Liver (tissue), 9 donors: ENCODE results near the gene FBXW11. TPM values are rescaled to one million over a fixed set of nuclear protein-coding genes. Genes with fewer than 3 reads are reported as not detected.

Experiments
- DNase-seq: peaks from one replicate; pipeline ENCODE4 v3.0.0-alpha.2; 2017; ENCODE audit warnings: low spot score
- H3K27ac ChIP-seq, 2 donors: one replicate each; pipeline ENCODE4 v1.7.0; 2013; ENCODE audit warnings: inconsistent platforms in 2 of 2, low read length in 2 of 2, control low read depth in 1 of 2, low read depth in 1 of 2, mild to moderate bottlenecking in 1 of 2
- H3K27me3 ChIP-seq, 4 donors: one replicate each; pipeline versions ENCODE4 v1.6.1 to v1.7.0; 2013; ENCODE audit warnings: low read length in 3 of 4, inconsistent platforms in 1 of 4, mild to moderate bottlenecking in 1 of 4, moderate library complexity in 1 of 4; ENCODE audit not compliant: control insufficient read depth in 4 of 4, insufficient read depth in 4 of 4
- H3K36me3 ChIP-seq, 4 donors: one replicate each; pipeline versions ENCODE4 v1.6.1 to v1.7.0; 2013; ENCODE audit warnings: low read length in 3 of 4, mild to moderate bottlenecking in 3 of 4, low read depth in 1 of 4, moderate library complexity in 1 of 4; ENCODE audit not compliant: control insufficient read depth in 4 of 4, insufficient read depth in 3 of 4
- H3K4me1 ChIP-seq, 4 donors: one replicate each; pipeline versions ENCODE4 v1.6.1 to v1.7.0; 2013; ENCODE audit warnings: low read length in 3 of 4, mild to moderate bottlenecking in 3 of 4, moderate library complexity in 1 of 4; ENCODE audit not compliant: control insufficient read depth in 4 of 4, insufficient read depth in 4 of 4
- H3K4me3 ChIP-seq, 3 donors: one replicate each; pipeline versions ENCODE4 v1.6.1 to v1.7.0; 2013; ENCODE audit warnings: low read length in 3 of 3, control low read depth in 1 of 3, low read depth in 1 of 3, mild to moderate bottlenecking in 1 of 3
- H3K9ac ChIP-seq, 2 donors: one replicate each; pipeline ENCODE4 v1.7.0; 2013; ENCODE audit warnings: low read length in 2 of 2, mild to moderate bottlenecking in 2 of 2, moderate library complexity in 2 of 2, control low read depth in 1 of 2, low read depth in 1 of 2
- H3K9me3 ChIP-seq, 4 donors: one replicate each; pipeline versions ENCODE4 v1.6.1 to v1.7.0; 2013; ENCODE audit warnings: low read length in 3 of 4; ENCODE audit not compliant: control insufficient read depth in 4 of 4
- CTCF ChIP-seq: fragments of 150-350 bp; IDR thresholded peaks from 2 replicates; pipeline ENCODE4 v1.5.1; 2017; ENCODE audit warnings: improper control_type of control experiment, low read depth, low read length; ENCODE audit not compliant: missing input control
- EGR1 ChIP-seq, 2 donors: IDR thresholded peaks; 2 replicates each; pipeline ENCODE4 v1.6.1; 2016 to 2018; ENCODE audit warnings: antibody characterized with exemption in 2 of 2, low read depth in 2 of 2
- FOXA1 ChIP-seq: IDR thresholded peaks from 2 replicates; pipeline ENCODE4 v1.6.1; 2016; ENCODE audit warnings: antibody characterized with exemption
- FOXA2 ChIP-seq: IDR thresholded peaks from 2 replicates; pipeline ENCODE4 v1.6.1; 2016; ENCODE audit warnings: antibody characterized with exemption
- HNF4A ChIP-seq, 2 donors: conservative IDR thresholded peaks; 2 replicates each; pipeline ENCODE4 v1.6.1; 2016; ENCODE audit warnings: antibody characterized with exemption in 2 of 2, mild to moderate bottlenecking in 2 of 2
- HNF4G ChIP-seq: IDR thresholded peaks from 2 replicates; pipeline ENCODE4 v1.6.1; 2016; ENCODE audit warnings: antibody characterized with exemption
- JUND ChIP-seq, 2 donors: IDR thresholded peaks; 2 replicates each; pipeline ENCODE4 v1.6.1; 2016; ENCODE audit warnings: antibody characterized with exemption in 2 of 2
- MAX ChIP-seq: IDR thresholded peaks from 2 replicates; pipeline ENCODE4 v1.6.1; 2016; ENCODE audit warnings: antibody characterized with exemption
- NR2F2 ChIP-seq: IDR thresholded peaks from 2 replicates; pipeline ENCODE4 v1.6.1; 2016; ENCODE audit warnings: antibody characterized with exemption
- RAD21 ChIP-seq, 2 donors: IDR thresholded peaks; 2 replicates each; pipeline ENCODE4 v1.6.1; 2016; ENCODE audit warnings: antibody characterized with exemption in 2 of 2, mild to moderate bottlenecking in 2 of 2
- RXRA ChIP-seq, 2 donors: IDR thresholded peaks; 2 replicates each; pipeline ENCODE4 v1.6.1; 2017 to 2018; ENCODE audit warnings: antibody characterized with exemption in 2 of 2, mild to moderate bottlenecking in 1 of 2
- SP1 ChIP-seq: IDR thresholded peaks from 2 replicates; pipeline ENCODE4 v1.6.1; 2018; ENCODE audit warnings: antibody characterized with exemption, mild to moderate bottlenecking
- TAF1 ChIP-seq: conservative IDR thresholded peaks from 2 replicates; pipeline ENCODE4 v1.6.1; 2016; ENCODE audit warnings: antibody characterized with exemption, mild to moderate bottlenecking
- YY1 ChIP-seq: IDR thresholded peaks from 2 replicates; pipeline ENCODE4 v1.6.1; 2016; ENCODE audit warnings: antibody characterized with exemption, mild to moderate bottlenecking
- ZBTB33 ChIP-seq: IDR thresholded peaks from 2 replicates; pipeline ENCODE4 v1.6.1; 2016; ENCODE audit warnings: antibody characterized with exemption
- WGBS: extraction: QIAGEN DNeasy Blood & Tissue Kit; methylation state at CpG from one replicate; pipeline ENCODE4 v1.1.7; 2013; 5-methylcytosine and 5-hydroxymethylcytosine counted together
- polyA plus RNA-seq, 2 donors: library from polyadenylated mRNA; stranded (reverse) in 1 of 2; unstranded in 1 of 2; fragments of 200-250 nt in 1 of 2; fragments of >200 nt in 1 of 2; fragmentation: Nextera tagmentation in 1 of 2; extraction: Ambion mirVana in 1 of 2; gene quantifications; one replicate each; pipeline versions ENCODE4 v1.2.1 to v1.2.3, GENCODE V29; 2013 to 2015
- total RNA-seq, 2 donors: library from RNA; depleted of rRNA; stranded (reverse); fragments of >200 nt; gene quantifications; one replicate each; pipeline ENCODE4 v1.2.3, GENCODE V29; 2014
- TF ChIP-seq, protein P1 (sequence below): IDR thresholded peaks from 2 replicates; pipeline ENCODE4 v1.6.1; 2016; ENCODE audit warnings: antibody characterized with exemption
- donor health status: healthy.
- donor health status: healthy.
- donor health status: healthy.
- donor health status: healthy.
- donor health status: healthy.

The FBXW11 gene
- total and polyA plus RNA-seq, 4 donors: 11.2 to 37.5 (median 22.0) TPM

GRCh38 chr5:171937351-171937750 is 69.1 kb downstream of the FBXW11 start (continued):
- TF ChIP-seq ZBTB33 (no peak), FOXA1 (no peak), JUND (IDR thresholded peaks at IDR 0.05) (no peak), SP1 (no peak)
- TF ChIP-seq, protein P1, sequence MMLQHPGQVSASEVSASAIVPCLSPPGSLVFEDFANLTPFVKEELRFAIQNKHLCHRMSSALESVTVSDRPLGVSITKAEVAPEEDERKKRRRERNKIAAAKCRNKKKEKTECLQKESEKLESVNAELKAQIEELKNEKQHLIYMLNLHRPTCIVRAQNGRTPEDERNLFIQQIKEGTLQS: no peak

DNA sequence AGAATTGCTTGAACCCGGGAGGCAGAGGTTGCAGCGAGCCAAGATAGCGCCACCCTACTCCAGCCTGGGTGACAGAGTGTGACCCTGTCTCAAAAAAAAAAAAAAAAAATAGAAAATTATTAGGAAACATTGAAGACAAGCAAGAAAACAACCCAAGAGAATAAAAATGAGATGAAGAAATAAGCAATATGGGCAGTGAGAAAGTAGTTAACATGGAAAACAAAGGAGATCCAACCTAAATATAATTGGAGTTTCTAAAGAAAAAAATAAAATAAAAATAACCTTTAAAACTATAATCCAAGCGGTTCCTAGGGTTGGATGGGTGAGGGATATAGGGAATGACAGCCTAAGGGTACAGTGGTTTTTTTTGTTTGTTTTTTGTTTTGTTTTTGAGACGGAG is 71.9 kb downstream of the FBXW11 start:
- TF ChIP-seq YY1: no peak
- no peak for TF ChIP-seq EGR1 (IDR thresholded peaks at IDR 0.05; ENCODE audit: low read depth in 2 of 2)
- no peak for TF ChIP-seq FOXA1
- no peak for TF ChIP-seq TAF1
- TF ChIP-seq NR2F2: no peak
- TF ChIP-seq ZBTB33: no peak
- TF ChIP-seq HNF4G: no peak
- TF ChIP-seq MAX: no peak
- TF ChIP-seq, protein P1: no peak
- no peak for TF ChIP-seq HNF4A (conservative IDR thresholded peaks at IDR 0.05)
- TF ChIP-seq SP1: no peak
- TF ChIP-seq RXRA (IDR thresholded peaks at IDR 0.05): no peak
- TF ChIP-seq RAD21 (IDR thresholded peaks at IDR 0.05): no peak
- TF ChIP-seq FOXA2: no peak
- TF ChIP-seq CTCF: no peak
- Histone ChIP-seq H3K27ac (no peak overlapping the region), H3K36me3 (no peaks in the 10 kb centered on the region), H3K4me1 (peaks cover 0 to 7% (median under 1%) of the 10 kb centered on the region in 4 donors), H3K9me3 (peaks cover 0 to 1% (median 0%) of the 10 kb centered on the region in 4 donors), H3K9ac (no peak overlapping the region), H3K4me3 (no peak overlapping the region), H3K27me3 (no peaks in the 10 kb centered on the region)
- 98% methylated on average over 5 of the region's 5 CpGs for WGBS
- no peak for DNase-seq
